LoVo (cell line): Measurements from ENCODE around the gene RBM20.

Experiments used
- DNase-seq: peaks from one replicate; pipeline ENCODE4 v3.0.0-alpha.2; 2016; ENCODE audit warnings: low spot score

The RBM20 gene

DNA sequence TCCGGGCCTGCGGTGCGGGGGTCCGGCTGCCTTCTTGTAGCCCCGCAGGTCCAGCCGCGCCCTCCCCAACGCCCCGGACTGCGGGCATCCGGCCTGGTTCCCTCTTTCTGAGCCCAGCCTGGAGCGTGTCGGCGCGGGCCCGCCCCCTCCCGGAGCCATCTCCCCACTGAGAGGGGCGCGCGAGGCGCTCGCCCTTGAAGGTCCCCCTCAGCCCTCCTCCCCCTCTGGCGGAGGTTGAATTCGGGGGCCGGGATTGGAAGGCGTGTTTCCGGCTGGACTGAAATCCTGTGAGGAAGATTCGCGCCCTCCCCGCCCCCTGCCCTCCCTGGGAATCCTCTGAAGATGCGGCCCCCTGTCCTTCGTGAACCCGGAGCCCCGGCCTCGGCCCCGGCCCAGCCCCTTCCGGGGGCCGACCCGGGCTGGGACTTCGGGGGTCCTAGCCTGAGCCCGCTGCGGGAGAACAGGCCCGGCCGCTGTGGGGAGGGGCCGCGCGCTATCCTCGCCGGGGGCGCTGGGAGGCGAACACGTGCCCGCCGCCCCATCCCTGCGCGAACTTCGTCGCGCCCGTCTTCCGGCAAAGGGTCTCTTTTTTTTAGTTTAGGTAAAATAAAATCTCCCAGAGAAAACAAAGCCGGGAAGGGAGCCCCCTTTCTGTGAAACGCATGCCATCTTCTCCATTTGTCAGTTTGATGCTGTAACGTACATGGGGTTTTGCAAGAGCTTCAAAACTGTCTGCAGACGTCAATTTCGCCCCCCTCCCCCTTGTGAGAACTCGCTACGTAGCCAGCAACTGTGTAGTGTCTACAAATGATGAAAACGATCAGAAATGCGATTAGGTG lies 228.2 kb downstream of the RBM20 start:
- DNase-seq: peak; percentile 44

DNA sequence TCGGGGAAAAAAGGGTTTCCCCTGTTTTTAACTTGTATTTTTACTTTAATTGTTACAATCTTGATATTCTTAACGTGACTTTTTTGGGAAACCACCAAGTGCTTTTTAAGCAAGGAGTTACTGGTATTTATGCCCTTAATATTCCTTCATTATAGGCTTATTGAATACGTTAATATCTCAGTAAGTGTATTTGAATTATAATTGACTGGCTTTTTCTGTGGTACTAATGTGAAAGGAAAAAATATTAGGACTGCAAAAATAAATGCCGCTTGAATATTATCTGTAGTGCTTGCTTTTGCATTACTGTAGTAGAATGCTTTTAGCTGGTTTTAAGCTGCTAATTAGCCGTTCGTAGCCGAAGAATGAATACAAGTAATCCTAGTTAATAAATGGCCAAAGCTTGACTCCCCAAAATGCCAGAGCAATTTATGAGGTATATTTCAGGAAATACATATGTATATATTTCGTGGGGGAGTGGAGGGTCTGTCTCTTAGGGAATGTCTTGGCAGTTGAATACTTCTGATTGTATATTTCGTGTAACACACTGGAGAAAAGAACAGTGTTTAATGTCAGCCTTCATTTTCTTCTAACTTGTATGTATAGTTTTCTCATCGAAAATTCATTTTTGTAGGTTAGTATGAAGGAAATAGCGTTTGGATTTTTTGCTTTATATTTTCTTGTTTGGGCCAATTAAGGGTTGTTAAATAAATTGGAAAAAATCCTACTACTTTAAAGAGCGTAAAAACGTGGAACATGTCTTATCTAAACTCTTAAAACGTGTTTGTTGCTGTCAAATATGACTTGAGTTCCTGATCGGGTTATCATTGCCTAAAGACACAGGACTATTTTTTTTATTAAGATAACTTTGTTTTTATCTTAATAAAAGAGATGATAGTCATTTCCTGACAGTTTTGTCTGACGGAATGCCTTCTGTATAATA lies 229.1 kb downstream of the RBM20 start:
- no peak for DNase-seq

GRCh38 chr10:110873951-110874350 lies 229.8 kb downstream of the RBM20 start:
- DNase-seq: no peak

- no peak for DNase-seq
Observed at GRCh38 chr10:110876000-110876399, 231.9 kb downstream of the RBM20 start.

DNA sequence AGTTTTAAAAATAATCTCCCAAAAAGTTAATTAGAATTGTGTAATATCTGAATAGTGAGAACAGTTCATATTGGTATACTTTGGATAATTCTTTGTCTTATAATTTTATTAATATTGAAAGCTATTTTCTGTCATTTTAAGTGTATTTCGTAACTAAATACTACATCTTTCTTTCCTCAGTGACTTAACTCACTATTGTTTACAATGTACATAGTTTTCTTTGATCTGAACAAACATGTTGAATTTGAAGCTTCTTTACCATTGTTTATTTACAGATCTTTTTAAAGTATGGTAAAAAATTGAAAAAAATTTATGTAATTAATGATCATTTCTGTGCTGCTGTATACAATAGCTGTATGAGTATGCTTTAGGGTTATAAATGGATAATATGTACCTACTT lies 232.7 kb downstream of the RBM20 start:
- DNase-seq: no peak

GRCh38 chr10:110880012-110880411 lies 235.9 kb downstream of the RBM20 start:
- no peak for DNase-seq

- DNase-seq: no peak
Observed at GRCh38 chr10:110881247-110881646, 237.1 kb downstream of the RBM20 start.

DNA sequence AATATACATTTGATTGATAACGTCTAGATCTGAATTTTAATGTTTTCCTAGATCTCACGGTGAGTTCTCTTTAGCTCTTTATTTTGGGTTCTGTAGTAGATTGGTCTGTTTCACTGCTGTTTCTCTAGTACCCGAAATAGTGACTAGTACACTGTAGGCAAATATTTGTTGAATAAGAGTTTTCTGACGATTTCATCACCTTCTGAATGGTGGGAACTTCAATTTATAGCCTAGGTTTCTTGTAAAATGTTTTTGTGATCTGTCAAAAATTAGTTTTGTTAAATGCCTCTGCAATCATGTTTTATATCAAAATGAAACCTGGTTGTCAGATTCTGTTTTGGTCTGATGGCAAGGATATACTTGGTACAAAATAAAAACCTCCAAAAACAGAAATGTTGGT lies 237.8 kb downstream of the RBM20 start:
- no peak for DNase-seq

DNA sequence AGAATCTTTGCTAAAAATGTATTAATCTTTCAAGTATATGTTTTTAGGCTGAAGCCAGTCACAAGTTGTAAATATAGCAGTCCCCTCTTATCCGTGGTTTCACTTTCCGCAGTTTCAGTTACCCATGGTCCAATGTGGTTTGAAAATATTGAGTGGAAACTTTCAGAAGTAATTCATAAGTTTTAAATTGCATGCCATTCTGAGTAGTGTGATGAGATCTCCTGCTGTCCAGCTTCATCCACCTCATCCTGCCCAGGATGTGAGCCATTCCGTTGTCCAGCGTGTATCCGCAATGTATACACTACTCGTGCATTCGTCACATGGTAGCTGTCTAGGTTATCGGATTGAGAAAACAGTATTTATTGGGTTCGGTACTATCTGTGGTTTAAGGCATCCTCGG lies 239.8 kb downstream of the RBM20 start:
- no peak for DNase-seq

DNA sequence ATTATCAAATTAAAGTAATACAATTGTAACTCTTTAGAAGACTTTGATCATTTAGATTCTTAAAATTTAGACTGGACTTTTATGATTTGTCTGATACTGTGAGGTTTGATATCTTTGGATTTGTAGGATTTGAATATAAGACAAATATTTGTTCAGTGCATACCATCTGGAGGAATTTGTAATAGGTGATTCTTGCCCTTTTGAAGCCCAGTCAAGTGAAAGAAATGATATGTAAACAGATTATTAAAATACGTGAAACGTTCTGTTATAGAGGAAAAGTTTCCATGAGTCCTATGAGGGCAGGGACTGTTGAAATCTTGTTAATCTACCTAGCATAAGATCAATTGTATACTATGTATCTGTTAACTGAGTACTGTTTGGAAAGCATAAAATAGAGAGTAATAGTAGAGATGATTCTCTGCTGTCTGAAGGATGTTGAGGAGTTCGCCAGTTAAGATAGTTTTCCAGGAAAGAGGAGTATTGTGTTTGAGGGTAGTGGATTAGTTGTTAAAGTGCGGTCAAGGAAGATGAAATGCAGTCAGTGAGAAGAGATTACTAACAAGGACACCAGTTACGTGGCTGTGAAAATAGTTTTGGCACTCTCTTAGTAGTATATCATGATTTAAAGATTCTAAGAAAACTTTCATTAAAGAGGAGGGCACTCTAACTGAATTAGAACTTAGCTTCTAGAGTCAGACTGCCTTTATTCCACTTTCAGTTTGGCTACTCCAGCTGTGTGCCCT lies 242.0 kb downstream of the RBM20 start:
- DNase-seq: no peak

- DNase-seq: no peak
Observed at GRCh38 chr10:110887560-110887959, 243.4 kb downstream of the RBM20 start.
